Esophagus muscularis mucosa (tissue), 4 donors: Measurements from ENCODE around the gene NOC3L. TPM values are rescaled to one million over a fixed set of nuclear protein-coding genes. Genes with fewer than 3 reads are reported as not detected.

ENCODE experiments used
- DNase-seq: peaks from one replicate; pipeline ENCODE4 v3.0.0-alpha.2; 2017; ENCODE audit errors: extremely low spot score
- H3K27ac ChIP-seq, 4 donors: fragments of 200-600 bp; sonication (generic); replicated peaks in 1 of 4; 1 replicate in 3 of 4; 2 replicates in 1 of 4; pipeline ENCODE4 v1.5.1; 2016 to 2019; ENCODE audit warnings: mild to moderate bottlenecking in 1 of 4
- H3K27me3 ChIP-seq, 4 donors: fragments of 200-600 bp; sonication (generic); one replicate each; pipeline versions ENCODE4 v1.5.1 to v1.6.0; 2016 to 2019
- H3K36me3 ChIP-seq, 4 donors: fragments of 200-600 bp; sonication (generic); one replicate each; pipeline ENCODE4 v1.5.1; 2016 to 2019
- H3K4me1 ChIP-seq, 4 donors: fragments of 200-600 bp; sonication (generic); one replicate each; pipeline ENCODE4 v1.5.1; 2016 to 2019
- H3K4me3 ChIP-seq, 4 donors: fragments of 200-600 bp; sonication (generic); 1 replicate in 2 of 4; 2 replicates in 2 of 4; pipeline ENCODE4 v1.5.1; 2016 to 2019; ENCODE audit warnings: mild to moderate bottlenecking in 4 of 4, moderate library complexity in 1 of 4
- H3K9me3 ChIP-seq, 4 donors: fragments of 200-600 bp; sonication (generic); 1 replicate in 3 of 4; 2 replicates in 1 of 4; pipeline ENCODE4 v1.5.1; 2016 to 2019
- CTCF ChIP-seq, 3 experiments: fragments of 200-600 bp in 2 of 3; fragments of 450-650 bp in 1 of 3; sonication (generic) in 2 of 3; IDR thresholded peaks; one replicate each; pipeline ENCODE4 v1.5.1; 2017 to 2019; ENCODE audit warnings: antibody characterized with exemption in 3 of 3, mild to moderate bottlenecking in 2 of 3, moderate library complexity in 1 of 3
- EP300 ChIP-seq: sonication (generic); formaldehyde crosslinking; IDR thresholded peaks from one replicate; pipeline ENCODE4 v1.6.1; 2017; ENCODE audit warnings: antibody characterized with exemption
- POLR2A ChIP-seq: fragments of 450-650 bp; IDR thresholded peaks from one replicate; pipeline ENCODE4 v1.6.1; 2017; ENCODE audit warnings: antibody characterized with exemption, moderate library complexity, mild to moderate bottlenecking, low read depth
- POLR2AphosphoS5 ChIP-seq, 2 donors: sonication (generic); formaldehyde crosslinking; IDR thresholded peaks; one replicate each; pipeline ENCODE4 v1.6.1; 2017; ENCODE audit warnings: antibody characterized with exemption in 2 of 2
- WGBS: methylation state at CpG from one replicate; pipeline ENCODE4 v1.1.5; 2018; 5-methylcytosine and 5-hydroxymethylcytosine counted together
- intact Hi-C: fragments of 100-400 bp; cut with DNase I; formaldehyde crosslinking; loops from one replicate; pipeline ENCODE4 v1.15.1; 2023
- total RNA-seq, 4 donors: library from RNA; depleted of rRNA; stranded (reverse); fragments of >200 nt; gene quantifications; one replicate each; pipeline versions ENCODE4 v1.1.0 to v1.2.1, GENCODE V29; 2016

NOC3L gene
- total RNA-seq, 4 donors from 2014 or later = 18.1 to 23.3 (median 20.7) TPM

GRCh38 chr10:94315024-94315451 is 47.7 kb downstream of the NOC3L start:
- no peak for DNase-seq
- H3K27me3 ChIP-seq = no peaks in the 10 kb centered on the region
- 65% methylated on average over 3 of the region's 3 CpGs for WGBS
- no peak overlapping the region for H3K4me3 ChIP-seq
- TF ChIP-seq EP300 (no peak), POLR2AphosphoS5 (IDR thresholded peaks at IDR 0.05) (no peak), POLR2A (no peak), CTCF (IDR thresholded peaks at IDR 0.05) (no peak)
- H3K36me3 ChIP-seq = peaks cover 0 to 20% (median 7%) of the 10 kb centered on the region in 4 donors
- H3K4me1 ChIP-seq = peaks cover 8 to 51% (median 44%) of the 10 kb centered on the region in 4 donors
- peak overlapping the region; percentile 50 to 79 (median 72) for H3K27ac ChIP-seq
- no peaks in the 10 kb centered on the region for H3K9me3 ChIP-seq
- intact Hi-C loops = loop anchor here (5.0 kb wide), 1 partner anchor 33 kb away; no protein-coding TSS in a partner anchor

- Histone ChIP-seq H3K27ac (no peak overlapping the region), H3K9me3 (no peaks in the 10 kb centered on the region), H3K36me3 (peaks cover 0 to 43% (median 20%) of the 10 kb centered on the region in 4 donors), H3K4me1 (peaks cover 7 to 21% (median 17%) of the 10 kb centered on the region in 4 donors), H3K4me3 (no peak overlapping the region), H3K27me3 (no peaks in the 10 kb centered on the region)
- 93% methylated on average over 6 of the region's 6 CpGs for WGBS
- intact Hi-C loops = no loop called here
- TF ChIP-seq POLR2A = no peak
- no peak for TF ChIP-seq CTCF (IDR thresholded peaks at IDR 0.05)
- no peak for TF ChIP-seq EP300
- DNase-seq = no peak
Measured at GRCh38 chr10:94310369-94310768, 52.4 kb downstream of the NOC3L start.

- no peak for DNase-seq
- H3K9me3 ChIP-seq = no peaks in the 10 kb centered on the region
- H3K36me3 ChIP-seq = peaks cover 0 to 47% (median 23%) of the 10 kb centered on the region in 4 donors
- peaks cover 0 to 7% (median 4%) of the 10 kb centered on the region in 4 donors for H3K4me1 ChIP-seq
- H3K27ac ChIP-seq = no peak overlapping the region
- no peak overlapping the region for H3K4me3 ChIP-seq
- TF ChIP-seq POLR2AphosphoS5 (IDR thresholded peaks at IDR 0.05) = no peak
- no peak for TF ChIP-seq EP300
- TF ChIP-seq POLR2A = no peak
- no peak for TF ChIP-seq CTCF (IDR thresholded peaks at IDR 0.05)
- intact Hi-C loops = no loop called here
- WGBS = 64% methylated on average over 3 of the region's 3 CpGs
- no peaks in the 10 kb centered on the region for H3K27me3 ChIP-seq
Measured at GRCh38 chr10:94308866-94309265, 53.9 kb downstream of the NOC3L start.

- Histone ChIP-seq H3K27ac (no peak overlapping the region), H3K9me3 (no peaks in the 10 kb centered on the region), H3K36me3 (peaks cover 0 to 40% (median 21%) of the 10 kb centered on the region in 4 donors), H3K4me3 (no peak overlapping the region), H3K4me1 (peaks cover 0 to 7% (median 4%) of the 10 kb centered on the region in 4 donors), H3K27me3 (no peaks in the 10 kb centered on the region)
- TF ChIP-seq CTCF (IDR thresholded peaks at IDR 0.05) (no peak), POLR2A (no peak), POLR2AphosphoS5 (IDR thresholded peaks at IDR 0.05) (no peak)
- WGBS = 74% methylated on average over 5 of the region's 5 CpGs
- no peak for DNase-seq
- intact Hi-C loops = no loop called here
Measured at GRCh38 chr10:94307046-94307615, 55.6 kb downstream of the NOC3L start.

GRCh38 chr10:94303929-94304328 is 58.8 kb downstream of the NOC3L start:
- Histone ChIP-seq H3K4me3 (no peak overlapping the region), H3K36me3 (peaks cover 4 to 42% (median 16%) of the 10 kb centered on the region in 4 donors), H3K27ac (no peak overlapping the region), H3K9me3 (no peaks in the 10 kb centered on the region), H3K27me3 (no peaks in the 10 kb centered on the region), H3K4me1 (peaks cover 0 to 7% (median 2%) of the 10 kb centered on the region in 4 donors)
- intact Hi-C loops = no loop called here
- TF ChIP-seq EP300 = no peak
- no peak for TF ChIP-seq POLR2AphosphoS5 (IDR thresholded peaks at IDR 0.05)
- no peak for TF ChIP-seq POLR2A
- no peak for TF ChIP-seq CTCF (IDR thresholded peaks at IDR 0.05)
- WGBS = 100% methylated on average over 1 of the region's 1 CpG
- no peak for DNase-seq
